Occipital lobe (tissue), 2 donors: ENCODE measurements around the gene LPCAT4. TPM values are rescaled to one million over a fixed set of nuclear protein-coding genes. Genes with fewer than 3 reads are reported as not detected.
"Not testable (repeated sequence)": the region's sequence is repeated elsewhere in the genome, so short reads cannot be mapped to it uniquely, and the experiment has no call there.

Experiments
- DNase-seq: peaks from one replicate; lab custom pipeline; 2025; lab: John Stamatoyannopoulos, UW
- total RNA-seq: library from RNA; depleted of rRNA; stranded (reverse); fragments of >200 nt; gene quantifications from one replicate; pipeline ENCODE4 v1.2.3, GENCODE V29; 2014

LPCAT4 gene, protein sequence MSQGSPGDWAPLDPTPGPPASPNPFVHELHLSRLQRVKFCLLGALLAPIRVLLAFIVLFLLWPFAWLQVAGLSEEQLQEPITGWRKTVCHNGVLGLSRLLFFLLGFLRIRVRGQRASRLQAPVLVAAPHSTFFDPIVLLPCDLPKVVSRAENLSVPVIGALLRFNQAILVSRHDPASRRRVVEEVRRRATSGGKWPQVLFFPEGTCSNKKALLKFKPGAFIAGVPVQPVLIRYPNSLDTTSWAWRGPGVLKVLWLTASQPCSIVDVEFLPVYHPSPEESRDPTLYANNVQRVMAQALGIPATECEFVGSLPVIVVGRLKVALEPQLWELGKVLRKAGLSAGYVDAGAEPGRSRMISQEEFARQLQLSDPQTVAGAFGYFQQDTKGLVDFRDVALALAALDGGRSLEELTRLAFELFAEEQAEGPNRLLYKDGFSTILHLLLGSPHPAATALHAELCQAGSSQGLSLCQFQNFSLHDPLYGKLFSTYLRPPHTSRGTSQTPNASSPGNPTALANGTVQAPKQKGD
- 16.4 TPM for total RNA-seq

DNA sequence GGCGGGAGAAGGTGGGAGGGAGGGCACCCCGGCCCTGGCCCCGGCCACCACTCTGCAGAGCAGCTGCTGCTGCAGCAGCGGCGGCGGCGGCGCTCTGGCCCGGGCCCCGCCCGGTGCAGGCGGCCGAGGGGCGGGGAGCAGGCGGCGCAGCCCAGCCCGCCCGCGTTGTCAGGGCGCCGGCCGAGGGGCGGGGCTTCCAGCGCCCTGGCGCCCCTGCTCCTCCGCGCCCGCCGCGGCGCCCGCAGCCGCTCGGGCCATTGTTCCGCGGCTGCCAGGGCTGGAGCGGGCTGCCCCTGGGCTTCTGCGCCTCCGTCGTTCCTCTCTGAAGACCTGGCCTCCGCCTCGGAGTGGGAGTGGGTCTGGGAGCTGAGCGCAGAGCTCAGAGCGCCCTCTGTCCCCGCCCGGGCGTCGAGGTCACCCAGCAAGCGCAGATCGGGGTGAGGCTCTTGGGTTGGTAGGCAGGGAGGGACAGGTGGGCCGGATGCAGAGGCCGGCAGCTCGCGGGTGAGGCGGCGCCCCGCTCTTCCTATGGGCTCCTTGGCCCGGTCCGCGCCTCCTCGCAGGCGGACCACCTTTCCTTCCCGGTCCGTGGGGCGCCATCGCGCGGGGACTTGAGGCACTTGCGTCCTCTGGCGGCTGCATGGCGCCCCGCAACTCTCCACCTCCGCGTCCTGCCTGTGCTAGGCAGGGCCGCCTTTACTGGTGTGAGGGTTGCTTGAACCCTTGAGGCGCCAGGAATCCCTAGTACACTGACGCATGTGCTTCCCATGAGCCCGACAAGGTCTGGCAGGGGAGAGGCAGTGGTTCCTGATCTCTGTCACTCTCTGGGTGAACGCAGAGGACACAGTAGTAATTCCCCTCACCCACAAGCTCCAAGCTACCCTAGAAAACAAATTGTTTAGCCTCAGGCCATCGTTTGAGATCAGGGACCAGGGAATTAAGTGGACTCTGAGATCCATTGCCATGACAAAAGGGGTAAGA, at the start of gene LPCAT4:
Gene LPCAT4 (minus strand): TSS at position 96 of the 981 bp plus-strand sequence. CDS start 96 bp downstream, outside the sequence.
- DNase-seq = peak; percentile 82

DNA sequence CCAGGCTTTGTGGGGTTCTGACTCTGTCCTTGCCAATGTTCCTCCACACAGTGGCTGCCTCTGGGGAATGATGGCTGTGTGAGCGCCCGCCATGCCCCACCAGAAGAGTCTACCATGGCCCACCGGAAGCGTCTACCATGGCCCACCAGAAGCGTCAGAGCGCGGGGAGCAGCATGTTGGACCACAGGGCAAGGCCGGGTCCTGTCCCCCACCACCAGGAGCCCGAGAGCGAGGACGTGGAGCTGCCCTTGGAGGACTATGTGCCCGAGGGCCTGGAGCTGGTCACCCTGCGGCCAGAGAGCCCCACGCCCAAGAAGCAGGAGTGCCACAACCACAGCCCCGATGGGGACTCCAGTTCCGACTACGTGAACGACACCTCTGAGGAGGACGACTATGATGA, 42.5 kb upstream of the LPCAT4 start:
- DNase-seq = not testable (repeated sequence)

DNA sequence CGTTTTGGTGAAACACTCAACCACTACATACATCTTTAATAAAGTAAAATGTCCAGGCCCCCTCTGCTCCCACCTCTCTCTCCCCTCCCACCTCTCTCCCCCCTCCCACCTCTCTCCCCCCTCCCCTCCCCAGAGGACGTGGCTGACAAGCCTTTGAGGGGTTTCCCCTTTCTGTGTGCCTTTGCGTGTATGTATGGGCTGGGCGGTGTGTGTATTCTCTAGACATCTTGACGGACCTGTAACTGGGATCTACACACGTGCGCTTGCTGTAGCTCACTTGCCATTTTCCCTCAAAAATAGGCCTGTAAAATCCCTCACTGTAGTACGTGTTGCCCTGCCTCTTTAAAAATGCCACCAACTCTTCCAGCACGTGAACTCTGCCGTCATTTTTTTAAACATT, 42.0 kb upstream of the LPCAT4 start:
- not testable (repeated sequence) for DNase-seq

DNA sequence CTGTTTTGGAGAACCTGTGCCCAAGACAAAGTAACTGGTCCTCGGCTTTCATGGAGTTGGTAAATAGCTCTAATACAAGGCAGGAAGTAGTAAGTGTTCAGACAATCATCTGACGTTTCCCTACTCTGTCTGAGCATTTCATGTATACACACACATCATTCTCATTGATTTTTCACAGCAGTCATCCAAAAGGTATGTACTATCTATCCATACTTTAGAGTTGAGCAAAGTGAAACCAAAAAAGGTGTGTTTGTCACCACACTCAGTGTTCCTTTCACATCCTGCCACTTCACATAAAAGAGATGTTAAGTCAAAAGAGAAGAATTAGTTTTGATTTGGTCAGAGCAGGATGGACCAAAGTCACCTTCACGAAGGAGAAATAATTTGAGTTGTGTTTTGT, 36.9 kb upstream of the LPCAT4 start:
- DNase-seq = not testable (repeated sequence)

DNA sequence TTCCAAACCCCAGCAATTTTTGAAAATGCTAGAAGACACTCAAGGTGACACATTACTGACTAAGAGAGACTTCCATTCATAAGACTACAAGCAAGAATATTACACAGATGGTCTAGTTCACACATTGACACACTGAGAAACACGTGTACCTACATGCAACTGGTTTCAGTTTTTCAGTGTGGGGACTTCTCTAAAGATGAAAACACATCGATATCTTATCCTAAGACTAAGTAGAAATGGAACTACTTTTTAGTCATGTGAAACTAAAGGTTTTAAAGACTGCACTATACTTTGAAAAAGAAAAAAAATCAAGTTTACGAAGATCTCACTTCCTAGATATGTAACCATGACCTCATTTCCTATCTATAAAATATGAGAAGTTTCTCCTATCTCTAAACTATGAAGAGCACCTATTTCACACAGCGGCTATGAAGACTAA, 36.2 kb upstream of the LPCAT4 start:
- not testable (repeated sequence) for DNase-seq

DNA sequence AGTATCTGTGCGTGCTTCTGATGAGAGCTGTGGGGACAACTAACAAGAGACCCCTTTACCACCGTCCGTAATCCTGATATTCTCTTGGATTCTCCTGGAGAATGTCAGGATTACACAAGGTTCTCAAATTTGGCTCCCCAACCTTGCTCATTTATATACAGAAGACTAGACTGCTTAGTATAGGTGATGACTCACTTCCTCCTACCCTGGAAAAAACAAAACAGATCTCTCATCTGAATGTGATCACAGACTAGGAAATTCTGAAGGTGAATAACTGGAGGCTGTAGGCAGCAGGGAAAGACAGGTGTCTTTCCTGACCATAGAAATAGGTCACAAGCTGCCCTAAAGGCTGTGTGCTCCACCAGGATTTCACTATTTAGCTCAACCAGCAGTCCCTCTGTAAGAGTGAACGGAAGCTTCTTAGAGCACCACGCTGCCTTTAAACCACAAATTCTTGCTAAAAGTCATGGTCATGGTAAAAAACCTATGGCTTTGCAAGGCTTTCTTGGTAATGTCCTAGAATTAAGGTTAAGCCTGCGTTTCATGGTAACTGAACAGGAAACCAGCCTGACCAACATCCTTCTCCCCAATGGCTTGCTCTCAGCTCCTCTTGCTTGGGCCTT, 30.8 kb upstream of the LPCAT4 start:
- DNase-seq = not testable (repeated sequence)

DNA sequence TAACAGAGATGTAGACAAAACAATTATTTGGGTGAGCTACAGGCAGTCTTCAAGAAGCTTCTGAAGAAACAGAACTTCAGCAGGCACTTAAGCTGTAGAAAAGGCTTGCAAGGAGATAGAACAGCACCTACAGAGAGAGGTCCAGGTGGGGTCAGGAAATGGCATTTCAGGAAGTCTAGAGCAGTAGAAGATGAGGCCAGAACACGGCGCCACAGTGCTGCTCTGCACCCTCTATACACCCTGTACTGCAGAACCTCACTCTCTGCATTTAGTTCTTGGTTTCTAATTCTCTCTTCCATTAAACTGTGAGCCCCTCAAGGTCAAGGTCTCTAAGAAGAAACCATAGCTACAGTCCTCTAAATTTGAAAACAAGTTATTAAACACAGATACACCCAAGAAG, 26.0 kb upstream of the LPCAT4 start:
- not testable (repeated sequence) for DNase-seq

DNA sequence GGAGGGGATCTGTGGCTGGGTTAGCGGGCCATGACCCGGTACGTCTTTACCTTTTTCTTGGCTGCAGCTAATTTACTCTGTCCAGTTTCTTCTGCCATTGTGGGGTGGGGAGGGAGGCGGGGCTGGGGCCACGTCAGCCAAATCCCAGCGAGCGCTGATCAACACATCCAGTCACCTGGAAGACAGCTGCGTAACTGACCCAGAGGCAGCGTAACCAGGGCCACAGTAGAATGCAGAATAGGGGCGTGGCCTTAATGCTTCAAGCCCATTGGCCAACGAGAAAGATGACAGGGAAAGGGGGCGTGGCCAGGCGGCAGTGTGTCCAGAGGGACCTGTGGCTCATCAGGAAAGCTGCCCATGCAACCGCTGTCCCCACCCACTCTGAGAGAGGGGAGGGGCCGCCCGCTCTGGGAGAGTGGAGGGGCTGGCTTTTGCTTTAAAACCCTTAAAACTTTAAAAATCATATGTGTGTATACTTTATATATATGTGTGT, 22.6 kb upstream of the LPCAT4 start:
- DNase-seq = not testable (repeated sequence)

DNA sequence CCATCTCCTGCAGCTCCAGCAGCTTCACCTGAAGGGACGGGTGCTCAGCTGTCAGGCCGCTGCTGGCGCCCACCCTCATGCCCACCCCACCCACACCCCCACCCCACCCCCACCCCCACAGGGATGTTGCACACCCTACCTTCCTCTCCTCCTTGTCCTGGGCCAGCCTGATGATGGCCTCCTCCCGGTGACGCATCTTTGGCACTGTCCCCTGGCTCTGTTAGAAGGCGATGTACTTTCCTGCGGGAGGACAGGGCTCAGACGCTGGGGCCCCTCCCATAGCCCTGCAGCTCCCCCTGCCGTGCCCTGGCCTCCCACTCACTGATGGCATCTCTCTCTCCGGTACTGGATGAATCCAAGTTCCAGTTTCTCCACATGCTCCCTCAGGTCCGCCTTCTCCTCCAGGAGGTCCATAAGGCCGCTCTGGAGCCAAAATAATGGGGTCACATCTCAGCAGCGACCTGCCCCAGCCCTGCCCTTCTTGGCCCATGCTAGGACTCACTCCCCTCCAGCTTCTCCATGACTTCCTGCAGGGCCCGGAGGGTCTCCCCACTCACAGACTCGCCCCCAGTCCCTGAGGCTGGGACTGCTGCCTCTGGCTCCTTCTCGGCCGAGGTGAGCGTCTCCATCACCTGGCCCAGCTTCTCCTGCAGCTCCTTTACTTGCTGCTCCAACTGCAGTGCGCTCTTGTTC, 15.0 kb upstream of the LPCAT4 start:
- not testable (repeated sequence) for DNase-seq

DNA sequence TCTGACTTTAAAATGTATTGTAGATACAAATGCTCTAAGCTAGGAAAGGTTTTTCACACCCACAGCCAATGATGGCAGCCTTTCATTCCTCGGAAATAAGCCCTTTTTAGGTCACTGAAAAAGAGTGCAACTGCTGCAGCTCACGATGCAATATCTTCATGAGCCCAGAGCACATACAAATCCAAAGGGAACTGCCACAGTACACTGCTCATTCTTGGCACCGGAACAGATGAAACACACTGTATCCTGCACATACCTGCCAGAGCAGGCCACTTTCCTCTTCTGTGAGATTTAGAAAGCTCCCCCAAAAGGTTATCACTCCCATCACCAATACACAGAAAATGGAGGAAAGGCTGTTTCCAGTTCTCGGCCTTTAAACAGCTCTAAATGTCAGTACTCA, 13.5 kb upstream of the LPCAT4 start:
- DNase-seq = not testable (repeated sequence)

DNA sequence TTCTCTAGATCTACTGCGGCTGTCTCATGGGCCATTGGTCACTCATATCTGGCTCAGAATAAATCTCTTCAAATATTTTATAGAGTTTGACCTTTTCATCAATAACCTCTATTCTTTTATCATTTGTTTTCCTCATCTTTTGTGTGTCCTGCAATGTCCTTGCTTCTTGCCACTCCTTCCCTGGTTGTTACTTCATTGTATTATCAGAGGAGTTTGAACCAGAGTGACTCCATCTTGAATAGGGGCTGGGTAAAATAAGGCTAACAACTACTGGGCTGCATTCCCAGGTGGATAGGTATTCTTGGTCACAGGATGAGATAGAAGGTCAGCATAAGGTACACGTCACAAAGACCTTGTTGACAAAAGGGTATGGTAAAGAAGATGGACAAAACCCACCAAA, 9.9 kb upstream of the LPCAT4 start:
- no peak for DNase-seq

DNA sequence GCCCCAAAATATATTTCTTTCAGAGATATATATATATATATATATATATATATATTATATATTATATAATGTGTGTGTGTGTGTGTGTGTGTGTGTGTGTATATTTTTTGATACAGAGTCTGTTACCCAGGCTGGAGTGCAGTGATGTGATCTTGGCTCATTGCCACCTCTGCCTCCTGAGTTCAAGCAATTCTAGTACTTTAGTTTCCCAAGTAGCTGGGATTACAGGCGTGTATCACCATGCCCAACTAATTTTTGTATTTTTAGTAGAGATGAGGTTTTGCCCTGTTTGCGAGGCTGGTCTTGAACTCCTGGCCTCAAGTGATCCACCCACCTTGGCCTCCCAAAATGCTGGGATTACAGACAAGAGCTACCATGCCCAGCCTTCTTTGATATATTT, 8.5 kb upstream of the LPCAT4 start:
- not testable (repeated sequence) for DNase-seq

DNA sequence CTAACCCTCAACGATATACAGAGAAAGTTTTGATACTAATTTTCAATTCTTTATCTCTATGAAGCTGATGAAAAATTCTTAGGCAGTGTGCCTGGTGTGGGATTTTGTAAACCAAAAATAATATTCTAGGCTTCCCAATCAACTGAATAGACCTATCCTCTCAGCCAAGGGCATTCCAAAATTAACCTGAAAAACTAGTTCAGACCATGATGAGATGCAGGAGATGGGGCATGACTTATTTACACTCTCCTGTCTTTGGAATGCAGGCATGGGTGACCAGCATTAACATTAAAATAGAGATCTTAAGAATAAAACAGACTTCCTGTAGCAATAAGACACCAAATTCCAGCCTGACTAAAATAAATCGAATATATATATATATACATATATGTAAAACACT, 7.8 kb upstream of the LPCAT4 start:
- DNase-seq = no peak

DNA sequence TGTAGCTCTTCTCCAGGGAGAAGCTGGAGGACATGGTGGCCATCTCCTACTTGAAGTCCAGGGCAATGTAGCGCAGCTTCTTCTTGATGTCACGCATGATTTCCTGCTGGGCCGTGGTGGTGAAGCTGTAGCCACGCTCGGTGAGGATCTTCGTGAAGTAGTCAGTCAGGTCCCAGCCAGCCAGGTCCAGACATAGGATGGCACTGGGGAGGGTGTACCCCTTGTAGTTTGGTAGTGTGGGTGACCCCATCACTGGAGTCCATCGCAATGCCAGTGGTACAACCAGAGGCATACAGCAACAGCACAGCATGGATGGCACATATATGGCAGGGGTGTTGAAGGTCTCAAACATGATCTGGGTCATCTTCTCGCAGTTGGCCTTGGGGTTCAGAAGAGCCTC, 7.0 kb upstream of the LPCAT4 start:
- no peak for DNase-seq

DNA sequence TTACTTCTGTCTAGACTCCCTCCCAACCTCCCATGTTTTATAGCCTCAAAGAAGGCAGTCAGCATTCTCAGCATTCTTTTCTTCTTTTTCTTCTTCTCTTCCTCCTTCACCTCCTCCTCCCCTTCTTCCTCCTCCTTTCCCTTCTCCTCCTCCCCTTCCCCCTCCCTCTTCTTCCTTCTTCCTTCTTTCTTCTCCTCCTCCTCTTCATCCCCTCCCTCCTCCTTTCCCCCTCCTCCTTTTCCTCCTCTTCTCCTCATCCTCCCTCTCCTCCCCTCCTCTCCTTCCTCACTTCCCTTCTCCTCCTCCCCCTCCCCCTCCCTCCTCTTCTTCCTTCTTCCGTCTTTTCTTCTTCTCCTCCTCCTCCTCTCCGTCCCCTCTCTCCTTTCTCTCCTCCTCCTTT, 3.6 kb upstream of the LPCAT4 start:
- no peak for DNase-seq

DNA sequence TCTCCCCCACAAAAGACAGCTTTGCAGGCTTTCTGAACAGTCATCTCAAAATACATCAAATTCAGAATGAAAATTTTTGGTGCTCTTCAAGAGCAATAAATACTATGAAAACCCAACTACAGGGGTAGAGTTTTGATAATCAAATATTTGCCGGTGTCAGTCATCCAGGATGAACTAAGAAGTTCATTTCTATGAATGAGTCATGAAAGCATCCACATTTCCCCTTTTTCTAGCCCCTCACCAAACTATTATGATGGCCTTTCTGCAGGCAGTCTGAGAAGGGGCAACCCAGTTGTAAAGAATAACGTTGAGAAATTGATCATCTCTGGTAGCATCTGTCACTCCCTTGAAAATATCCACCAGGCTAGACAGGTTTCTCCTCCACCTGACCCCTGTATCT, 3.1 kb upstream of the LPCAT4 start:
- no peak for DNase-seq

DNA sequence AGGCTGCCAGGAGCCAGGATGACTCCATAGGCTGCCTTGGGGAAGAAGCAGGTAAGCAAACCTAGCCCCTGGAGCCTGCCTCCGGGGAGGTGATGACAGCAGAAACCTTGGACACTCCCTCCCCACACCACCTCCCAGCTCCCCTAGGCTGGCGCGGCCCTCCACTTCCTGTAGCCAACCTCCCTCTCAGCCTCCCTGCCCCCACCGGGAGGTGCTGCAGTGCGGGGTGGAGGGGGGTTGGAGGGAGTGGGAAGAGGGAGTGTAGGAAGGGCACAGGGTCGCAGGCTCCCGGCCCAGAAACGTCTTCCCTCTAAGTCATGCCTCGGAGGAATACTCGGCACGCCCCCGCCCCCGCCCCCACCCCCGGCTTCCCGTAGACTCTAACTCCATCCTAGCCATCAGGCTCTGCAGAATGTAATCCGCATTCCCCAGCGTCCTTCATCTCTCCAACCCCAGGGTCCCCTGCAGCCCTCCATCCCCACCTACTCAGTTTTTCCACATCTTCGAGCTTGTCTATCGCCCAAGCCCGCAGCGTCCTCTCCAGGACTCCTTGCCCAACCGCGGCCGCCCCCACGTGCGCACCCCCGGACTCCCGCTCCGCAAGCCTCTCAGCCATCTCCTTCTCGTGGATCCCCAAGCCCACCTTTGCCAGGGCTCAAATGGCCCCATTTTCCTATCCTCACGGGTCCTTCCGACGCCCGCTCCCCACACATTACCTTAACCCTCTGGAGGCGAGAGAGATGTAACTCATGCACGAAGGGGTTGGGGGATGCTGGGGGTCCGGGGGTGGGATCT, 528 bp downstream of the LPCAT4 start:
- peak; percentile 25 for DNase-seq

DNA sequence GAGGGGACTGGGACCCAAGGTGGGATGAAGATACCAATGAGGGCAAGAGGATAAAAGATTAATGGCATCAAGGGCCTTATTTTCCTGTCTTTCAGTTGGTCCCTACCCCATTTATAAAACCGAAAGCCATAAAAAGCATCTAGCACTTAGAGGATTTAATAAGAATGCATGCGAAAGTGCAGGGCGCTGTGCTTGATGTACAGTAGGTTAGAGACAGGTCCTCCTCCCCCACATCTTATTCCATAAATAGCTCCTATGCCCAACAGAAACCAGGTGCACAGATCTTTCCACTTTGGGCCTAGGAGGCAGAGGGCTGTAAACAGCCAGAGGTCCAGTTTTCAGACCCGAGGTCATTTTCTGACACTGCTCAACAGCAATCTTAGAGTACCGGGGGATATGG, 1.2 kb downstream of the LPCAT4 start:
- no peak for DNase-seq

DNA sequence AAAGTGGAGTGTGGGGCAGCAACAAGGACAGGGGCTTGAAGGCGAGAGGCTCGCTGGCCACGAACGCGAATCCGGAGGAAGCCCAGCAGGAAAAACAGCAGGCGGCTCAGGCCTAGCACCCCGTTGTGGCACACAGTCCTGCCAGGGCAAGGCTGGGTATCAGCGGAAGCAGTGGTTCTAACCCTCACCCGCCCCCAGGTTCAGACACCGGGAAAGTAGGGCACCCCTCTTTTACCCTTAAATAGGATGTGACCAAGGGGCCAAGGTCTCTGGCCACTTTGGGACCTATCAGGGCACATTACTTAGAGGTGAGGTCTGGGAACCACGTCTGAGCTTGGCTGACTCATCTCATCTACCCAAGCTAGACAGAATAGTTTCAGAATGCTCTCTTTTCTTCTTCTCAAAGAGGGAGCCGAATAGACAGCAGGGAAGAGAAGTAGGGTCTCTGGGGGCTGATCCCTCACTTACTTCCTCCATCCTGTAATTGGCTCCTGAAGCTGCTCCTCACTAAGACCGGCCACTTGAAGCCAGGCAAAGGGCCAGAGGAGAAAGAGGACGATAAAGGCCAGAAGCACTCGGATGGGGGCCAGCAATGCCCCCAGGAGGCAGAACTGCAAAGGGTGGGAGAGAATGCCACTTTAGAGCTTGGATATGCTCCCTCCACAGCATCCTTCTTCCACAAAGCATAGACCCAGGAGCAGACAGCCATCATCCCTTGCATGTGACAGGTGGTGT, 1.7 kb downstream of the LPCAT4 start:
- no peak for DNase-seq
